ENCODE data around the gene LEF1. TPM values are rescaled to one million over a fixed set of nuclear protein-coding genes. Genes with fewer than 3 reads are reported as not detected.

LEF1 gene
- total and polyA plus RNA-seq, 4 donors = 0.15 to 19.1 (median 3.1) TPM

DNA sequence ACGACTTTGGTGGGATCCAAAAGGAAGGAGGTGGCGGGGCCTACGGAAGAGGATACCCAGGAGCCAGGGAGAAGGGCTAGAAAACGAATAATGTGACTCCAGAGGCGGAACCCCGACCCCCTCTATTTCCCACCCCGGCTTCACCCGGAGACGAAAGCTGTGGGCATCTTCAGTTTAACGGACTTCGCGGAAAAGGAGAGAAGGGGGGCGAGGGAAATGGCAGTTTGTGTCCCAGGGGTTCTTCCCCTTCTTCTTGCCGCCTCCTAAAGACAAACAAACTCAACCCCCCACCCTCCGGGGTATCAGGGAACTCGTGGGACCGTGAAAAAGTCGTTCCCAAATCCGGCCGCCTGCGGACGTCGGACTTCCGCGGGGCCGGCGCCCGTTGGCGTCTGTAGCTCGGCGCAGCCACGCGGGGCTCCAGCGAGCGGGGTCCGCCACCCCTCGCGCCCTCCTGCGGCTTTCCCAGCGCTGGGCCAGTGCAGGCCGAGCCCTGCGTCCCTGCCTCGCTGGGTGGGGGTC lies 3.6 kb upstream of the LEF1 start:
- Histone ChIP-seq H3K9me3 (ENCODE audit: control insufficient read depth, low read length) (no peaks in the 10 kb centered on the region), H3K27me3 (ENCODE audit: control insufficient read depth in 1 of 2, insufficient read depth in 2 of 2, low read length in 1 of 2) (no peaks in the 10 kb centered on the region), H3K4me1 (ENCODE audit: control insufficient read depth in 1 of 2, insufficient read depth in 2 of 2, low read length in 2 of 2) (no peaks in the 10 kb centered on the region), H3K36me3 (ENCODE audit: control insufficient read depth in 1 of 2, insufficient read depth in 2 of 2, low read length in 1 of 2) (no peaks in the 10 kb centered on the region), H3K27ac (ENCODE audit: low read depth in 1 of 2, low read length in 2 of 2) (no peak overlapping the region), H3K4me3 (ENCODE audit: low read length in 2 of 2) (peak overlapping the region; percentile 56 to 94)
- DNase-seq (no peak), ATAC-seq (ENCODE audit: low FRiP score) (no peak)
- 5 to 6% methylated on average over 41 to 43 of the region's 43 CpGs for WGBS, 2 donors
- intact Hi-C loops (cut with DNase I) = no loop called here

DNA sequence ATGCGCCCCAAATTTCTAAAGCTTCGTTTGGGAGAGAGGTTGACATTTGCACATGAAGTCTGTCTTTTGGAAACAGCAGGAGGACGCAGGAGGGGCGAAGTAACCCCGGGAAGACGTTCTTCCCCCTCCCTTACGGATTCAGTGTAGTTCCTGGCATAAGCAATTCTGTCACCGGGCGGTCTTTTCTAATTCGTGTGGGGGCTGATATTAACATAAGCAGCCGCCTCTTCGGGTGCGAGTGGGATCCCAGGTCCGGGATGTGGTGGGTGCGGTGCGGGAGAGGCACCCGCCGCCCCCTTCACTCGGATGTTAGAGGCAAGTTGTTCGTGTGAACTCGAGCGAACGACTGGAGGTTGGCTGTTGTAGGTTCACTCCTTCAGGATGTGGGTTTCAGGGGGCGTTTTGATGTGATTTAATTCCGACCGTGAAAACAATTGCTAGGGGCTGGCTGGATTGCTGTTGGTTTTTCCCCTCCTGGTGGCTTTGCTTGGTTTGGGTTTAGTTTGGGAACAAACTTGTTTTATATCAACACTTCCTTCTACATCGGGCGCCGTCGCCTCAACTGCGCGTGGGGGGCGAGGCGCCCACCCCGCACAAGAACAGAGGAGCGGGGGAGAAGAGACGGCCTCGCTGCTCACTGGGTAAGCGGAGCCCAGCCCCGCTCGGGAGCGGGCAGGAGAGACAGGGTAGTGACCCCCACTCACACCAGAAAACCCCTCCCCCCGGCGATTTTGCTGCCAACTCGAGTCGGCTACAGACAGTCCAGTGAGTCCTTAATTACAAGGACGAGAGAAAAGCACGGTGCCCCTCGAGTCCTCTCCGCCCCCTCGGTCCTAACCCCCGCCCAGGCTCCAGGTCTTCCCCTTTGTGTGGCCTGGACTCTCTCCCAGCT lies 2.9 kb upstream of the LEF1 start:
- Histone ChIP-seq H3K4me3 (ENCODE audit: low read length in 2 of 2) (no peak overlapping the region), H3K36me3 (ENCODE audit: control insufficient read depth in 1 of 2, insufficient read depth in 2 of 2, low read length in 1 of 2) (no peaks in the 10 kb centered on the region), H3K4me1 (ENCODE audit: control insufficient read depth in 1 of 2, insufficient read depth in 2 of 2, low read length in 2 of 2) (no peaks in the 10 kb centered on the region), H3K27me3 (ENCODE audit: control insufficient read depth in 1 of 2, insufficient read depth in 2 of 2, low read length in 1 of 2) (no peaks in the 10 kb centered on the region), H3K27ac (ENCODE audit: low read depth in 1 of 2, low read length in 2 of 2) (no peak overlapping the region), H3K9me3 (ENCODE audit: control insufficient read depth, low read length) (no peaks in the 10 kb centered on the region)
- ATAC-seq (ENCODE audit: low FRiP score) (no peak), DNase-seq (no peak)
- intact Hi-C loops (cut with DNase I) = no loop called here
- WGBS, 2 donors = 9 to 10% methylated on average over 50 to 52 of the region's 52 CpGs

- WGBS, 2 donors = 25 to 30% methylated on average over 8 of the region's 8 CpGs
- H3K27ac ChIP-seq (ENCODE audit: low read depth in 1 of 2, low read length in 2 of 2) = no peak overlapping the region
- no peaks in the 10 kb centered on the region for H3K27me3 ChIP-seq (ENCODE audit: control insufficient read depth in 1 of 2, insufficient read depth in 2 of 2, low read length in 1 of 2)
- no peaks in the 10 kb centered on the region for H3K9me3 ChIP-seq (ENCODE audit: control insufficient read depth, low read length)
- intact Hi-C loops (cut with DNase I) = no loop called here
- no peak for ATAC-seq (ENCODE audit: low FRiP score)
- H3K4me1 ChIP-seq (ENCODE audit: control insufficient read depth in 1 of 2, insufficient read depth in 2 of 2, low read length in 2 of 2) = no peaks in the 10 kb centered on the region
- DNase-seq = no peak
- H3K4me3 ChIP-seq (ENCODE audit: low read length in 2 of 2) = no peak overlapping the region
- H3K36me3 ChIP-seq (ENCODE audit: control insufficient read depth in 1 of 2, insufficient read depth in 2 of 2, low read length in 1 of 2) = no peaks in the 10 kb centered on the region
These were observed 2.1 kb upstream of the LEF1 start for GRCh38 chr4:108170631-108171338.

- intact Hi-C loops (cut with DNase I) = no loop called here
- Histone ChIP-seq H3K27me3 (ENCODE audit: control insufficient read depth in 1 of 2, insufficient read depth in 2 of 2, low read length in 1 of 2) (no peaks in the 10 kb centered on the region), H3K4me1 (ENCODE audit: control insufficient read depth in 1 of 2, insufficient read depth in 2 of 2, low read length in 2 of 2) (no peaks in the 10 kb centered on the region), H3K9me3 (ENCODE audit: control insufficient read depth, low read length) (no peaks in the 10 kb centered on the region), H3K4me3 (ENCODE audit: low read length in 2 of 2) (no peak overlapping the region), H3K36me3 (ENCODE audit: control insufficient read depth in 1 of 2, insufficient read depth in 2 of 2, low read length in 1 of 2) (no peaks in the 10 kb centered on the region), H3K27ac (ENCODE audit: low read depth in 1 of 2, low read length in 2 of 2) (no peak overlapping the region)
- DNase-seq (no peak), ATAC-seq (ENCODE audit: low FRiP score) (no peak)
- 34 to 42% methylated on average over 8 of the region's 8 CpGs for WGBS, 2 donors
These were observed 932 bp upstream of the LEF1 start for GRCh38 chr4:108169664-108170063.

GRCh38 chr4:108168160-108168670 lies 517 bp downstream of the LEF1 start:
- no peak for ATAC-seq (ENCODE audit: low FRiP score)
- intact Hi-C loops (cut with DNase I) = no loop called here
- Histone ChIP-seq H3K4me3 (ENCODE audit: low read length in 2 of 2) (peak overlapping the region; percentile 71 to 87), H3K9me3 (ENCODE audit: control insufficient read depth, low read length) (no peaks in the 10 kb centered on the region), H3K27me3 (ENCODE audit: control insufficient read depth in 1 of 2, insufficient read depth in 2 of 2, low read length in 1 of 2) (no peaks in the 10 kb centered on the region), H3K36me3 (ENCODE audit: control insufficient read depth in 1 of 2, insufficient read depth in 2 of 2, low read length in 1 of 2) (no peaks in the 10 kb centered on the region), H3K27ac (ENCODE audit: low read depth in 1 of 2, low read length in 2 of 2) (no peak overlapping the region), H3K4me1 (ENCODE audit: control insufficient read depth in 1 of 2, insufficient read depth in 2 of 2, low read length in 2 of 2) (no peaks in the 10 kb centered on the region)
- WGBS, 2 donors = 0% methylated on average over 29 to 30 of the region's 30 CpGs
- no peak for DNase-seq

DNA sequence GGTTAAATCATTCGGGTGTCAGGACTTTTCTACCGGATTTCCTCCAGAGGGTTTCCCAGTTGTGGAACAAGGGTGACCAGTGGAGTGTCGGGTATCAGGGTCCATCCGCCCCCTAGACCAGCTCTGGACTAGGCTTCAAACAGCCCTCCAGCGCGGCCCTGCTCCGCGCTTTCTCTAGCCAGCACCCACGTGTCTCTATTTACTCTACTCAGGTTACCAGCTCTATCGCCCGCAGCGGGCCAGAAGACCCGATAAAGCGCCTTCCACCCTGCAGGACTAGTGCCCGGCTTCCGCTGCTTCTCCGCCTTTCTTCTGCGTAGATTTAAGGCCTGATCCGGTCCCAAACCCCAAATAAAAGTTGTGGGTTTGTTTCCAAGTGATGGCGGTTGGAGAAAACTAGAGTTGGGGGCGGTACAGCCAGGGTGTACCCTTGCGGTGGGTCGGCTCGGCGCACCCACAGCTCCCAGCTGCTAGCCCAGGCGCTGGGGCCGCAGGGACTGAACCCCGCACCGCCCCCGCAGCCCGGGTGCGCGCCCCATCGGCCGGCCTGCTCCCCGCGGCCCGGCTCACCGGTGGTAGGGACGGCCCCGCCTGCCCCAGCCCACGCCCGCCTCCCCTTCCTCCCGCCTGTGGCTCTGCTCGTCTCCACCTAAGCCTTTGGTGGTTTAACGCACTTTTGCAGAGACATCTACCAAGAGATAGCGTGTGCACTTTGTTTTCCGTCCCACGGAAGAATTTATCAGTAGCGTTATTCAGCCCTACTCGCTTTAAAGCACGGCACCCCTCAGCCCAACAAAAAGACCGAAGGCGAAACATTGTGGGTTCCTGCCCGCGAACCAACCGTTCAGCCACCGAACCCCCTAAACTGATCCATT lies 2.1 kb downstream of the LEF1 start:
- Histone ChIP-seq H3K27ac (ENCODE audit: low read depth in 1 of 2, low read length in 2 of 2) (no peak overlapping the region), H3K4me3 (ENCODE audit: low read length in 2 of 2) (peak overlapping the region in 1 of 2 donors; percentile 71), H3K4me1 (ENCODE audit: control insufficient read depth in 1 of 2, insufficient read depth in 2 of 2, low read length in 2 of 2) (no peaks in the 10 kb centered on the region), H3K27me3 (ENCODE audit: control insufficient read depth in 1 of 2, insufficient read depth in 2 of 2, low read length in 1 of 2) (no peaks in the 10 kb centered on the region), H3K9me3 (ENCODE audit: control insufficient read depth, low read length) (no peaks in the 10 kb centered on the region), H3K36me3 (ENCODE audit: control insufficient read depth in 1 of 2, insufficient read depth in 2 of 2, low read length in 1 of 2) (no peaks in the 10 kb centered on the region)
- intact Hi-C loops (cut with DNase I) = no loop called here
- ATAC-seq (ENCODE audit: low FRiP score) = no peak
- 4% methylated on average over 58 of the region's 58 CpGs for WGBS, 2 donors
- DNase-seq = no peak

GRCh38 chr4:108166038-108166437 lies 2.7 kb downstream of the LEF1 start:
- intact Hi-C loops (cut with DNase I) = no loop called here
- no peaks in the 10 kb centered on the region for H3K27me3 ChIP-seq (ENCODE audit: control insufficient read depth in 1 of 2, insufficient read depth in 2 of 2, low read length in 1 of 2)
- no peaks in the 10 kb centered on the region for H3K9me3 ChIP-seq (ENCODE audit: control insufficient read depth, low read length)
- H3K36me3 ChIP-seq (ENCODE audit: control insufficient read depth in 1 of 2, insufficient read depth in 2 of 2, low read length in 1 of 2) = no peaks in the 10 kb centered on the region
- ATAC-seq (ENCODE audit: low FRiP score) (no peak), DNase-seq (no peak)
- H3K4me1 ChIP-seq (ENCODE audit: control insufficient read depth in 1 of 2, insufficient read depth in 2 of 2, low read length in 2 of 2) = no peaks in the 10 kb centered on the region
- no peak overlapping the region for H3K4me3 ChIP-seq (ENCODE audit: low read length in 2 of 2)
- WGBS, 2 donors = 42 to 46% methylated on average over 12 of the region's 12 CpGs
- no peak overlapping the region for H3K27ac ChIP-seq (ENCODE audit: low read depth in 1 of 2, low read length in 2 of 2)

DNA sequence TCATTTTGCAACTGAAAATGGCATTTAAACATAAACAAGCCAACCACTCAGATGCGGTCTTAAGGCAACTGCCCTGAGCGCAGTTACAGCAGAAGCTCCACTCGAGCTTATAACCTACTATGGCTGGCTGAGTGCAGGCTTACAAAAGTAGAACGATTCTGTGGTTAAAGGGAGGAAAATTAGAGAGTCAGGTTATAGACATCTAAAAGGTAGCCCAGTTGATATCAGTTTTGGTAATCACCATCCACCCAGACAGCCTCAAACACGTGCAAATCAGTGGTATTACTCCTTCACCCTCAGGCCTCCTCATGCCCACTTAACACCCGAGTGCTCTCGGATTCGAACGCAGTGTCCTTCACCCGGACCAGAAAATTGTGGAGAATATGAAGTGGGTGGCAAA lies 3.1 kb downstream of the LEF1 start:
- H3K36me3 ChIP-seq (ENCODE audit: control insufficient read depth in 1 of 2, insufficient read depth in 2 of 2, low read length in 1 of 2) = no peaks in the 10 kb centered on the region
- ATAC-seq (ENCODE audit: low FRiP score) (no peak), DNase-seq (no peak)
- H3K27ac ChIP-seq (ENCODE audit: low read depth in 1 of 2, low read length in 2 of 2) = no peak overlapping the region
- WGBS, 2 donors = 79 to 83% methylated on average over 10 of the region's 10 CpGs
- no peaks in the 10 kb centered on the region for H3K4me1 ChIP-seq (ENCODE audit: control insufficient read depth in 1 of 2, insufficient read depth in 2 of 2, low read length in 2 of 2)
- H3K27me3 ChIP-seq (ENCODE audit: control insufficient read depth in 1 of 2, insufficient read depth in 2 of 2, low read length in 1 of 2) = no peaks in the 10 kb centered on the region
- H3K4me3 ChIP-seq (ENCODE audit: low read length in 2 of 2) = no peak overlapping the region
- intact Hi-C loops (cut with DNase I) = no loop called here
- H3K9me3 ChIP-seq (ENCODE audit: control insufficient read depth, low read length) = no peaks in the 10 kb centered on the region
